Body of pancreas (tissue), 4 donors: Measurements from ENCODE around the gene PLCB4. TPM values are rescaled to one million over a fixed set of nuclear protein-coding genes. Genes with fewer than 3 reads are reported as not detected.

Experiments
- ATAC-seq: fragments of 150-250 bp; one replicate; pipeline ENCODE4 v1.9.1; 2016
- DNase-seq, 4 donors: peaks; one replicate each; pipeline ENCODE4 v3.0.0-alpha.2; 2019
- H3K27ac ChIP-seq, 4 donors: fragments of 200-600 bp; sonication (generic); 1 replicate in 3 of 4; 2 replicates in 1 of 4; pipeline versions ENCODE4 v1.5.1 to v1.6.1; 2016 to 2019; ENCODE audit warnings: mild to moderate bottlenecking in 1 of 4, mixed read lengths in 1 of 4, moderate library complexity in 1 of 4
- H3K27me3 ChIP-seq, 2 donors: fragments of 200-600 bp; sonication (generic); one replicate each; pipeline ENCODE4 v1.6.0; 2016; ENCODE audit warnings: mild to moderate bottlenecking in 1 of 2
- H3K36me3 ChIP-seq, 2 donors: fragments of 200-600 bp; sonication (generic); replicated peaks in 1 of 2; 2 replicates each; pipeline ENCODE4 v1.5.1; 2016; ENCODE audit warnings: low read depth in 2 of 2; ENCODE audit not compliant: insufficient read depth in 1 of 2
- H3K4me1 ChIP-seq: fragments of 200-600 bp; sonication (generic); one replicate; pipeline ENCODE4 v1.6.0; 2016
- H3K4me3 ChIP-seq, 2 donors: fragments of 200-600 bp; sonication (generic); 1 replicate in 1 of 2; 2 replicates in 1 of 2; pipeline ENCODE4 v1.5.1; 2016 to 2019
- H3K9me3 ChIP-seq, 3 donors: fragments of 200-600 bp; sonication (generic); 1 replicate in 2 of 3; 2 replicates in 1 of 3; pipeline ENCODE4 v1.5.1; 2016
- POLR2A ChIP-seq, 3 donors: fragments of 450-650 bp; IDR thresholded peaks; one replicate each; pipeline ENCODE4 v1.6.1; 2016; ENCODE audit warnings: antibody characterized with exemption in 3 of 3, mild to moderate bottlenecking in 2 of 3
- WGBS, 2 donors: methylation state at CpG; one replicate each; pipeline ENCODE4 v1.1.5; 2017; 5-methylcytosine and 5-hydroxymethylcytosine counted together
- intact Hi-C: fragments of 100-400 bp; cut with DNase I; formaldehyde crosslinking; loops from one replicate; pipeline ENCODE4 v1.15.1; 2023
- total RNA-seq, 2 donors: library from RNA; depleted of rRNA; stranded (reverse); fragments of >200 nt; gene quantifications; one replicate each; pipeline ENCODE4 v1.1.0, GENCODE V29; 2016
- TF ChIP-seq, protein P1 (sequence below), 7 experiments: fragments of 450-650 bp in 4 of 7; fragments of 200-600 bp in 3 of 7; sonication (generic) in 3 of 7; IDR thresholded peaks; one replicate each; pipeline ENCODE4 v1.5.1; 2016 to 2019; ENCODE audit warnings: antibody characterized with exemption in 7 of 7

Gene PLCB4
- total RNA-seq, 2 donors from 2014 or later, result 1.3 to 3.4 TPM

- intact Hi-C loops, result no loop called here
- no peaks in the 10 kb centered on the region for H3K4me1 ChIP-seq
- H3K36me3 ChIP-seq, result no peaks in the 10 kb centered on the region
- no peak overlapping the region for H3K4me3 ChIP-seq
- no peaks in the 10 kb centered on the region for H3K9me3 ChIP-seq
- no peak for TF ChIP-seq POLR2A (IDR thresholded peaks at IDR 0.05)
- TF ChIP-seq, protein P1, sequence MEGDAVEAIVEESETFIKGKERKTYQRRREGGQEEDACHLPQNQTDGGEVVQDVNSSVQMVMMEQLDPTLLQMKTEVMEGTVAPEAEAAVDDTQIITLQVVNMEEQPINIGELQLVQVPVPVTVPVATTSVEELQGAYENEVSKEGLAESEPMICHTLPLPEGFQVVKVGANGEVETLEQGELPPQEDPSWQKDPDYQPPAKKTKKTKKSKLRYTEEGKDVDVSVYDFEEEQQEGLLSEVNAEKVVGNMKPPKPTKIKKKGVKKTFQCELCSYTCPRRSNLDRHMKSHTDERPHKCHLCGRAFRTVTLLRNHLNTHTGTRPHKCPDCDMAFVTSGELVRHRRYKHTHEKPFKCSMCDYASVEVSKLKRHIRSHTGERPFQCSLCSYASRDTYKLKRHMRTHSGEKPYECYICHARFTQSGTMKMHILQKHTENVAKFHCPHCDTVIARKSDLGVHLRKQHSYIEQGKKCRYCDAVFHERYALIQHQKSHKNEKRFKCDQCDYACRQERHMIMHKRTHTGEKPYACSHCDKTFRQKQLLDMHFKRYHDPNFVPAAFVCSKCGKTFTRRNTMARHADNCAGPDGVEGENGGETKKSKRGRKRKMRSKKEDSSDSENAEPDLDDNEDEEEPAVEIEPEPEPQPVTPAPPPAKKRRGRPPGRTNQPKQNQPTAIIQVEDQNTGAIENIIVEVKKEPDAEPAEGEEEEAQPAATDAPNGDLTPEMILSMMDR (IDR thresholded peaks at IDR 0.05), result no peak
- WGBS, 2 donors, result 66 to 87% methylated on average over 6 of the region's 6 CpGs
- ATAC-seq (no peak), DNase-seq (no peak)
- H3K27ac ChIP-seq, result no peak overlapping the region
- H3K27me3 ChIP-seq, result no peaks in the 10 kb centered on the region
These were observed 52.3 kb downstream of the PLCB4 start for GRCh38 chr20:9121211-9121610.

DNA sequence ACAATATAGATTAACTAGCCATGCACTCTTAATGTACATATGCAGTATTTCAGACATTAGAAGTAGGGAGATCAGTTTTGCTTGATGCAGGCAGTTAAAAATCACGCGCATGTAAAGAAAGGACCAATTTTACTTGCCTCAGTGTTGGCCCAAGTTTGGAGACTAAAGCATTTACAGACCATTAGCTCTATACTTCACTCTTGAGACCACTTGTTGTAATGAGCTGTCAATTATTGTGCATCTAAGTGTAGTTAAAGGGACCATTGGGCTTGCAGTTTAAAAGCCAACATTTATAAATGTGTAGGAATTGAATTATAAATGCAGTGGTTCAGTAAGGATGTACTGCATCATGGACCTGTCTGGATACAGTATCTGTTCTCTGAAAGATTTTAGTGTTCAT is 53.7 kb downstream of the PLCB4 start:
- no peaks in the 10 kb centered on the region for H3K9me3 ChIP-seq
- H3K4me1 ChIP-seq, result no peaks in the 10 kb centered on the region
- no peak for ATAC-seq
- H3K27me3 ChIP-seq, result no peaks in the 10 kb centered on the region
- H3K4me3 ChIP-seq, result no peak overlapping the region
- WGBS, 2 donors, result 88 to 93% methylated on average over 2 of the region's 2 CpGs
- H3K36me3 ChIP-seq, result no peaks in the 10 kb centered on the region
- TF ChIP-seq POLR2A (IDR thresholded peaks at IDR 0.05), result no peak
- TF ChIP-seq, protein P1 (IDR thresholded peaks at IDR 0.05), result no peak
- H3K27ac ChIP-seq, result no peak overlapping the region
- intact Hi-C loops, result no loop called here
- DNase-seq, result no peak

DNA sequence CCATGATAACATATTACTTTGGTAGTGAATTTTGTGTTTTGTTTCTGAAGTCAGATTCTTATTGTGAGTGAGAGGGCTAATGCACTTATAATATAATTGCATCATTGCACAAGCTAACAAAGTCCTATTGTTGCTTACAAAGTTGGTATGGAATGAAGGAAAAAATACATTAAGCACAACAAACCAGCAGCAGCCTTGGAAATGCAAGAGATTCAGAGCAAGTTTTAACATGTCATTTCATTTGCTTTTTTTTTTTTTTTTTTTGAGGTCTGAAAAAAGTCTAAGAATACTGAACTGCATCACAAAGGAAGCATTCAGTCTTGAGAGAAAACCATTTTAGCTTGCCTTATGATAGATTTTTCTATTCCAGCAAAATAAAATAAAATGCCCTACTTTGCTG is 57.6 kb downstream of the PLCB4 start:
- no peaks in the 10 kb centered on the region for H3K36me3 ChIP-seq
- no peaks in the 10 kb centered on the region for H3K9me3 ChIP-seq
- ATAC-seq, result no peak
- no peak overlapping the region for H3K27ac ChIP-seq
- H3K27me3 ChIP-seq, result no peaks in the 10 kb centered on the region
- no peak for DNase-seq
- intact Hi-C loops, result no loop called here
- no peaks in the 10 kb centered on the region for H3K4me1 ChIP-seq
- no peak overlapping the region for H3K4me3 ChIP-seq
- no peak for TF ChIP-seq POLR2A (IDR thresholded peaks at IDR 0.05)
- TF ChIP-seq, protein P1 (IDR thresholded peaks at IDR 0.05), result no peak

- TF ChIP-seq, protein P1 (IDR thresholded peaks at IDR 0.05), result no peak
- TF ChIP-seq POLR2A (IDR thresholded peaks at IDR 0.05), result no peak
- H3K9me3 ChIP-seq, result no peaks in the 10 kb centered on the region
- intact Hi-C loops, result no loop called here
- WGBS, 2 donors, result 77 to 90% methylated on average over 3 of the region's 3 CpGs
- ATAC-seq (no peak), DNase-seq (no peak)
- H3K27me3 ChIP-seq, result no peaks in the 10 kb centered on the region
- no peak overlapping the region for H3K4me3 ChIP-seq
- no peaks in the 10 kb centered on the region for H3K4me1 ChIP-seq
- H3K27ac ChIP-seq, result no peak overlapping the region
- H3K36me3 ChIP-seq, result no peaks in the 10 kb centered on the region
These were observed 59.7 kb downstream of the PLCB4 start for GRCh38 chr20:9128568-9128967.

DNA sequence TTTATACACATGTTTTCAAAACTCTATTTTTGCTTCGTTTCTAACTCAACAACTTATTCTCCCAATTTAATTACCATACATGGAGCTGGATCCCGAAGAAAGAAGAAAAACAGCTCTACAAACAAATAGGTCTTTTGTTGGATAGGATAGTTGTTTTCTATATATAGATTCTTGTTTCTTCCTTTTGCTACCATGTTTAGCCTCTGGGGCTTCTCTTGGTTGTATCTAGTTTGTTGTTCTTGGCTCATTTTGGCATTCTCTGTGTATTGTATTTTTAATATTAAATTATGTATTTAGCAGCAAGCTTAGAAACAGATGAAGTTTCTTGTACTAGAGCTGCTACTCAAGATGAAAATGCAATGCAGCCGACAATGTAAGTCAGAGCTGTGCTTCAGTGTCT is 60.9 kb downstream of the PLCB4 start:
- Histone ChIP-seq H3K27ac (no peak overlapping the region), H3K4me1 (no peaks in the 10 kb centered on the region), H3K36me3 (no peaks in the 10 kb centered on the region), H3K27me3 (no peaks in the 10 kb centered on the region), H3K4me3 (no peak overlapping the region), H3K9me3 (no peaks in the 10 kb centered on the region)
- no peak for DNase-seq
- ATAC-seq, result no peak
- 25 to 40% methylated on average over 3 of the region's 3 CpGs for WGBS, 2 donors
- TF ChIP-seq, protein P1 (IDR thresholded peaks at IDR 0.05), result no peak
- no peak for TF ChIP-seq POLR2A (IDR thresholded peaks at IDR 0.05)
- intact Hi-C loops, result no loop called here
